ENCODE results near the gene GDF15. TPM values are rescaled to one million over a fixed set of nuclear protein-coding genes. Genes with fewer than 3 reads are reported as not detected.

Gene GDF15
- total RNA-seq, 1 donor from 2014 or later = 8.3 TPM

DNA sequence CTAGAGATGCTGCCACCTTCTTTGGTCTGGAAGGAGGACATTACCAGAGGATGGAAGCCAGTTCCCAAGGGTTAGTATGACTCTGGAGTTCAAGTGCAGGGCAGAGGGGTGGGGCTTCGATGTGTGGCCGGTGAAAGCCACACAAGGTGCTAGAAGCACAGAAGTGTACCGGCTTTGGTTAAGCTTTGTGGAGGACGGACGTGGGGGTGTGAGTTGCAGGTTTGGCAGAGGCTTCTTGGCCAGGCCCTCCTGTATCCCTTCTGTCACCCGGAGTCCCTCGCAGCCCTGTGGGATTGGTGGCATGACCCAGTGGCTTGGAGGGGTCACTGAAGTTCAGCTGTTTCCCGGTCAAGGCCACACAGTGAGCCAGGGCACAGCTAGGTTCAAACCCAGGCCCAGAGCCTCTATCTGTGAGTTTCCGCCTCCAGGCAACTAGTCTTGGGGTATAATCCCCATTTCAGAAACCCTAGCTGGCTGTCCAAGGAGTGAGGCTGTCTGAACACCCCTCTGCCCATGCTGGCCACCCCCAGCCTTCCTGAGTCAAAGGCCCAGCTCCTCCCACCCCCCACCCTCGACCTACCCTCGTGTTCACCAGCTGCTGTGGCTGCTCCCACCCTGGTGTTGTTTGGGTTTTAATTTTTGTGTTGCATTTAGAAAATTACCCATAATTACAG lies 28.7 kb downstream of the GDF15 start:
- intact Hi-C loops (cut with DNase I) = loop anchor here (5.0 kb wide), 1 partner anchor 67 kb away; no protein-coding TSS in a partner anchor
- DNase-seq (ENCODE audit: low spot score) (peak; percentile 71), ATAC-seq (no peak)

GRCh38 chr19:18415178-18415867 lies 29.4 kb downstream of the GDF15 start:
- peak; percentile 60 for ATAC-seq
- intact Hi-C loops (cut with DNase I) = no loop called here

DNA sequence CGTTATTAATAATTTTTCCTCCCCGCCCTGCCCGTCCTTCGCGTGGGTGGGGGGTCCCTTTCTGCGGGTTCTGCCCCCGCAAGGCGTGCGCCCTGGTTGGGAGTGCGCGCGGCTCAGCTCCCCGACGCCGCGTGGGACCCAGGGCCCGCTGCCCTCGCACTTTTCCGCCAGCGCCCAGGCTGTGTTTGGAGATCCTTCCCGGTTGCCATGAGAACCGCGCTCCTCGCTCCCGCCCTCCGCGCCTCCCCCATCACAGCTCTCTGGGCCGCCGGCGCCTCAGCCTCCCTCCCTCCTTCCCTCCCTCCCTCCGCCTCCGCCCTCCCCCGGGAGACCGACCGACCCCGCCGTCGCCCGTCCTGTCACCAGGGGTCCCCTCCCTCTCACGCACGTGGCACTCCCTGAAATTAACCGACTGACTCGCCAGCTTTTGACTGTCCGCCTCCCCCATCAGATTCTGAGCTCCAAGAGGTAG lies 30.9 kb downstream of the GDF15 start:
- peak; percentile 96 for DNase-seq (ENCODE audit: low spot score)
- peak; percentile 74 for ATAC-seq
- intact Hi-C loops (cut with DNase I) = no loop called here

More at GRCh38 chr19:18415178-18415867, 29.4 kb downstream of the GDF15 start:
- peak; percentile 90 for DNase-seq (ENCODE audit: low spot score)

DNA sequence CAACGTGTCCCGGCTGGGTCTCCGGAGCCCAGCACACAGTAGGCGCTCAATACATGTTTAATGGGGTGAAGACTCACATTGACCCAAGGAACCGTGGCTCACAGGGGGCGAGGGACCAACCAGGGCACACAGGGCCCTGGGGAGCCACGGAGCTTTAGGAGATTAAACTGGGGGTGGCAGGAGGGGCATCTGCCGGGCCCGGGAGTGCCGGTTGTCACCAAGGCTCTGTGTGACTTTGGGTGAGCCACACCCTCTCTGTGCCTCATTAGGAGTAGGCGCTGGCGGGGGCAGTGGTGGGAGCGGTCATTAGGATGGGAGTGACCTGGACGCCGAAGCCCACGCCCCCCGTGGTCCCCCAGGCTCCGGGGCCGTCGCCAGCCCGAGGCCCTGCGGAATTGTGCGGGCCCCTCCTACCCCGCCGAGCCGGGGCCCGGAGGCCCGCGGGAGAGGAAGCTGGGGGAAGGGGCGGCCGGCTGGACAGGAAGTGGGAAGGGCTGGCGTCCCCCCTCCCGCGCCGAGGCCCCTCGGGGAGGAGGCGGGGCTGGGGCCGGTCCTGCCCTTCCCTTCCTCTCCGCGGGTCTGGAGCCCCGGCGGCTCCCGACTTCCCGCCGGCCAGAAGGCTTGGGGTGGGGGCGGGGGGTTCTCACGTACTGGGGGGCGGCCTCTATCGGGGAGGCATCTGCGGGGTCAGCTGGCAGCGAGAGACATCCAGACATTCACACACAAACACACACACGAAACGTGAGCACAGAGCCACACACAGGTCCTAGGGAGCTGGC lies 31.5 kb downstream of the GDF15 start:
- peak; percentile 54 for ATAC-seq
- intact Hi-C loops (cut with DNase I) = no loop called here
- DNase-seq (ENCODE audit: low spot score) = peak; percentile 92

GRCh38 chr19:18418029-18418482 lies 32.1 kb downstream of the GDF15 start:
- peak; percentile 0 for ATAC-seq
- DNase-seq (ENCODE audit: low spot score) = peak; percentile 83
- intact Hi-C loops (cut with DNase I) = no loop called here

DNA sequence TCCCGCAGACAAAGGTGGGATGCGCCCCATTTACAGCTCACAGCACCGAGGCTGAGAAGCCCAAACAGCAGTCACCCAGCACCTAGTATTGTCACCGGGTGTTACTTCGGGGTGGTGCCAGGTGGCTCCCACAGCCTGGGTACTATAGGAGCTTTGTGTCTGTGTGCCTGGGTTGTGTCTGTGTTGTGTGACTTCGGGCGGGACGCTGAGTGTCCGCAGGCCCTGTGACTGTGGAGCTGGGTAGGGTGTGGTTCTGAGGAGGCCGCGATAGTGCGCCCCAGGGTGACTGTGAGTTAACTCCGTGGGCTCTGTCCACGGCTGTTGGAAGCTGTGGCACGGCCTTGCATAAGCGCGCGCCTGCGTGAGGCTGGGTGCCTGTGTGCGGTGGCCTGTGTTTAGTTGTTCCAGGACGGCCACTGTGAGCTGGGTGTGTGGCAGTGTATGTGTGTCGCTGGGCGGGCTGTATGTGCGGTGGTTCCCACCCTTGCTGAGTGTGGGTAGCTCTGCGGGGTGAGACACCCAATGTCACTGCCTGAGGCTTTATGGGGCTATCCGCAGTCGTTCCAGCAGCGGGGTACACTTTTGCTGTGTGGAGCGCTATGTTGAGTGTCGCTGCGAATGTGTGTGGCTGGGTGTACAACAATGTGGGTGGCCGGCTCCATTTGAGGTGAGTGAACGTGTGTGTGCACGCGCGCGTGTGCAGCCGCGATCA lies 32.7 kb downstream of the GDF15 start:
- ATAC-seq = peak; percentile 1
- no peak for DNase-seq (ENCODE audit: low spot score)
- intact Hi-C loops (cut with DNase I) = no loop called here

DNA sequence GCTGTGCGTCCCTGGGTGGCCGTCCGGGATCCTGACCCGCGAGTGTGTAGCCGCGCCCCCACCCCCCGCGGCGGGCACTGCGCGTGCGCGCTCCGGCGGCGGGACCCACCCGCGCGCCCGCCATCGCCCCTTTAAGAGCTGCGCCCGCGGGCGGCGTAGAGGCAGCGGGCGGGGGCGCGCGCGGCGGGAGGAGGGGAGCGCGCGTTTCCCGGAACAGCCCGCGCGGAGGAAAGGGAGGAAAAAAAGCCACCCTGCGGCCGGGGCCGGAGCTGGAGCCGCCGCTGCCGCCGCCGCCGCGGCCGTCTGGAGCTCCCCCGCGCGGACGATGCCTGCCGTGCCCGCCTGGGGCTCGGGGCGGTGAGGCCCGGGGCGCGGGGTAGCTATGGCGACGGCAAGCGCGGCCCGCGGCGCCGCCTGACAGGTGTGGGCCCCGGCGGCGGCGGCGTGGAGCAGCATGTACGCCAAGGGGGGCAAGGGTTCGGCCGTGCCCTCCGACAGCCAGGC lies 33.3 kb downstream of the GDF15 start, which contains the start of gene SSBP4:
SSBP4 (plus strand) TSS at position 204 of the 504 bp plus-strand sequence; CDS start at position 455, 251 bp downstream.
- DNase-seq (ENCODE audit: low spot score) (peak; percentile 85), ATAC-seq (peak; percentile 2)
- intact Hi-C loops (cut with DNase I) = no loop called here

DNA sequence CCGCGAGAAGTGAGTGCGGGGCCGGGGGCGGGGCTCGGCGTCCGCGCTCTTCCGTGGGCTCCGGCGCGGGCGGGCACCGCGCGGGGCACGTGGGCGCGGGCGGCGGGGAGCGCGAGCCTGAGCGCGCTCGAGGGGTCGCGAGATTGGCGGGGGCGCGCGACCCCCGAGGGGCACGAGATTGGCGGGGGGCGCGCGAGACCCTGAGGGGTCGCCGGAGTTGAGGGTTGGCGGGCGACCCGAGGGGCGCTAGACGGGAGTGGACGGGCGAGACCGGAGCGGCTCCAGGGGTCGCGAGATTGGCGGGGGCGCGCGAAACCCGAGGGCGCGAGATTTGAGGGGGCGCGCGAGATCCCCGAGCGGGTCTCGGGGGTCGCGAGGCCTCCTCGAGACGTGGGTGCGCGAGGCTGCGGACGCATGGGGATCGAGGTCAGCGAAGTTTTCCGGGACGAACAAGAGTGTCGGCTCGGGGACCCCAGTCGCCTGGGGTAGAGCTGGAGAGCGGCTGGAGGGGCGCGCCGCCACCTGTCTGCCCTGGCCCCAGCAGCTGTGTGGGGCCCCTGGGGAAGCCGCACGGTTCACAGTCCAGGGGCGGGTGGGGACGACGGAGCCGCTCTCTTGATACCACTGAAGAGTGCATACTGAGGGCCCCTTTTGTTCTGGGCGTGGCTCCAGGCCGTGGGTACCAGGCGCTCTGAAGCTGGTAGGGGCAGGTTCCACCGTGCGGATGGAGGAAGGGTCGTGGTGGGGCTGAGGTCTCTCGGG lies 33.9 kb downstream of the GDF15 start:
- intact Hi-C loops (cut with DNase I) = no loop called here
- no peak for ATAC-seq

GRCh38 chr19:18420930-18421329 lies 35.0 kb downstream of the GDF15 start:
- DNase-seq (ENCODE audit: low spot score) = peak; percentile 60
- no peak for ATAC-seq
- intact Hi-C loops (cut with DNase I) = no loop called here

More for the DNA sequence above, 33.9 kb downstream of the GDF15 start:
- DNase-seq (ENCODE audit: low spot score) = peak; percentile 76

GRCh38 chr19:18421371-18421959 lies 35.5 kb downstream of the GDF15 start:
- DNase-seq (ENCODE audit: low spot score) (peak; percentile 60), ATAC-seq (no peak)
- intact Hi-C loops (cut with DNase I) = no loop called here

DNA sequence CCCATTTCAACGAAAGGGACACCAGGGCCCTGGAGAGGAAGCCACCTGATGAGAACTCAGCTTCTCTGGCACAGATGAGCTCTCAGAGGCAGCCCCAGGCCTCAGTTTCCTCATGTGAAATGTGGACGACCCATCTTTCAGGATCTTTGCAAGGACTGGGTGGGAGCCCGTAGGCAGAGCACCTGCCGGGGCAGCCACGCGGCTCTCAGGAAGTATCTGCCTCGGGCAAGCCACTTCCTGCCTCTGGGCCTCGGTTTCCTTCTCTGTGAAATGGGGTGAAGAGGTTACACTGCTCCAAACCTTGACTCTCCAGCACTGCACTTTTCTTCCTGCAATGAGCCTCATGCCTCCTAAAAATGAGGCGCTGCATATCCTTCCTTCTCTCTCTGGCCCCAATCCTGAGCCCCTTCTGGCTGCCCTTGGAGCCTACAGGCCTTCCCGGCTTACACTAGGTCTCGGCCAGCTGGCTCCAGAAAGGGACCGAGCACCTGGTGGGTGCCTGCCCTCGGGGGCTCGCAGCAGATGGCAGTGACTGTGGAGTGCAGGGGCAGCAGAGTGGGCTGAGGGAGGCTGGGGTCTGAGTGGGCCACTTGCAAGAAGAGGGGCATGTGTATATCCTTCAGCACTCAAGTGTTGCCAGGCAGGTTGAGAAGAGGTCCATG lies 36.7 kb downstream of the GDF15 start:
- intact Hi-C loops (cut with DNase I) = no loop called here
- no peak for ATAC-seq
- DNase-seq (ENCODE audit: low spot score) = no peak

DNA sequence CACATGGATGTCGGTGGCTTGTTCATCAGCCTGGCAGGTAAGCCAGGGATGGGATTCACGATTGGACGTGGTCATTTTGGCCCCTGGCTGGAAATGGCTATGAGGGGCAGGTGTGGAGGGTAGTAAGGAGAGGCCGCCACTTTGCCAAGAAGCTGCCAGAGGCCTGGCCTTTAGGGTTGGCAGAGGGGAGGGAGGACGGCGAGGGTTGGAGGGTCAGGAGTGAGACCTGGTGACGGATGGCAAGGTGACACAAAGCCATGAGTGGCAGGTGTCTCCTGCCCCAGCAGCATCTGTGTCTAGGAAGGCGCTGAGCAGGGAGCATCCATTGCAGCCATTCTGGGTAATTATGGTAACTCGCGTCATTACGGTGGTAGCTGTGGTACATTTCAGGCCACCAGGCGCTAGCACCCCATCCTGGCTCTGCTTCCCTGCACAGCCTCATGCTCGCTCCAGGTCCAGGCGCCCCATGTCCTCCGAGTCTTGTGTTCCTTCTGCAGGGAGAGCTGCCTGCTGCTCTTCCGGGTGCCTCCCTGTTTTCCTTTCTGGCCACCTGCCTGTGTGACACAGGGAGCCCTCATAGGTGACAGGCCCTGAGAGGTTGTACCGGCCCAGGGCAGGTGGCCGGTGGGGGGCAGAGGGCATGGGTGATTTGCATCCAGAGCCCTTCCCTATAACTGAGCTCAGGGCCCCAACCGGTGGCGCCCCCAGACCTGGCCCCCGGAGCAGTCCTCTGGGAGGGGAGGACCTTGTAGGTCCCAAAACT lies 37.5 kb downstream of the GDF15 start:
- DNase-seq (ENCODE audit: low spot score) (no peak), ATAC-seq (no peak)
- intact Hi-C loops (cut with DNase I) = no loop called here

DNA sequence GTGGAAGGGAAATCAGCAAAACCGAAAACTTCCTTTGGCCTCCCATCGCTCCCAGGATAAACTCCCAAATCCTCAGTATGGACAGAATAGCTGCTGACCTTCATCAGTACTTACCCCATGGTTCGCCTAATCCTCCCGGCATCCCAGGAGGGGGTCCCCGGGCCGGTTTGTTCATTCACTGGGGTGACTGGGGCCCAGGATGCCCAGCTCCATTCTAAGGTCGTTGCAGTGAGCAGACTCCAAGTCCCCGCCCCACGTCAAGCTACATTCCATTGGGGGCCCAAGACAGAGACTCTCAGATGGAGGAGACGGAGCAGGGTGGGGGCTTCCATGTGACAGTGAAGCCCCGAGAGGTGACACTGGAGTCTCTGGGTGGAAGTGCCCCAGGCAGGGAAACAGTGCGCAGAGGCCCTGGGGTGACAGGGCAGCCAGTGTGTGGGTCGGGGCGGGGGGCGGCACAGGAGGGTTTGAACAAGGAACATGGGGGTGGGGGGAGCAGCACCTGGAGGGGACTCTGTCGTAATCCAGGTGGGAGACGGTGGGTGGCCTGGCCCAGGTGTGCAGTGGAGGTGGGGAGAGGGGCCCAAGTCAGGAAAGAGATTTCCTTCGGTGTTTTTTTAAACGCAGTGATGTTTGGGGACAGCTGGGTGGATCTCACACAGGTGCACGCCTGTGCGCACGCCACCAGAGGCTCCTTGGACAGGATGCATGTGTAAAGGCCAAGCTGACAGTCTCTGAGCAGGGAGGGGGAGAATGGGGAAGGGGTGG lies 38.3 kb downstream of the GDF15 start:
- ATAC-seq (no peak), DNase-seq (ENCODE audit: low spot score) (no peak)
- intact Hi-C loops (cut with DNase I) = no loop called here

GRCh38 chr19:18424890-18425514 lies 39.0 kb downstream of the GDF15 start:
- DNase-seq (ENCODE audit: low spot score) = no peak
- no peak for ATAC-seq
- intact Hi-C loops (cut with DNase I) = no loop called here
